Glutamatergic neuron (in vitro differentiated cells): ENCODE data around the gene CHST9. TPM values are rescaled to one million over a fixed set of nuclear protein-coding genes. Genes with fewer than 3 reads are reported as not detected.

ENCODE experiments used
- DNase-seq: peaks from one replicate; pipeline ENCODE4 v3.0.0; 2022
- H3K27ac Mint-ChIP-seq: one replicate; pipeline ENCODE4 v1.8.0; 2020; ENCODE audit warnings: mild to moderate bottlenecking, mixed read lengths, inconsistent platforms; ENCODE audit not compliant: unreplicated experiment
- H3K27me3 Mint-ChIP-seq: one replicate; pipeline ENCODE4 v1.8.0; 2020; ENCODE audit warnings: mild to moderate bottlenecking, moderate library complexity, mixed read lengths, inconsistent platforms; ENCODE audit not compliant: unreplicated experiment
- H3K36me3 Mint-ChIP-seq: one replicate; pipeline ENCODE4 v1.8.0; 2020; ENCODE audit warnings: mild to moderate bottlenecking, mixed read lengths, inconsistent platforms; ENCODE audit not compliant: unreplicated experiment
- H3K4me1 Mint-ChIP-seq: one replicate; pipeline ENCODE4 v1.8.0; 2020; ENCODE audit warnings: mild to moderate bottlenecking, low read depth, mixed read lengths, inconsistent platforms; ENCODE audit not compliant: unreplicated experiment
- H3K4me3 Mint-ChIP-seq: one replicate; pipeline ENCODE4 v1.8.0; 2020; ENCODE audit warnings: mild to moderate bottlenecking, mixed read lengths, inconsistent platforms; ENCODE audit not compliant: unreplicated experiment
- H3K9me3 Mint-ChIP-seq: one replicate; pipeline ENCODE4 v1.8.0; 2020; ENCODE audit warnings: mild to moderate bottlenecking, moderate library complexity, mixed read lengths, inconsistent platforms; ENCODE audit not compliant: unreplicated experiment
- total RNA-seq: library from RNA; stranded (reverse); fragmentation: NEBNext Ultra II Directional; extraction: Animal tissue kit (Norgen Biotek cat#: 25700); gene quantifications from one replicate; pipeline ENCODE4 v1.2.1, GENCODE V29; 2021; ENCODE audit not compliant: unreplicated experiment
- TF ChIP-seq, protein P1 (sequence below): fragments of 200-600 bp; sonication (generic); IDR thresholded peaks from one replicate; pipeline ENCODE4 v1.5.0; 2021; ENCODE audit not compliant: partially characterized antibody, unreplicated experiment

CHST9 gene
- total RNA-seq, 1 donor from 2014 or later, result not detected

DNA sequence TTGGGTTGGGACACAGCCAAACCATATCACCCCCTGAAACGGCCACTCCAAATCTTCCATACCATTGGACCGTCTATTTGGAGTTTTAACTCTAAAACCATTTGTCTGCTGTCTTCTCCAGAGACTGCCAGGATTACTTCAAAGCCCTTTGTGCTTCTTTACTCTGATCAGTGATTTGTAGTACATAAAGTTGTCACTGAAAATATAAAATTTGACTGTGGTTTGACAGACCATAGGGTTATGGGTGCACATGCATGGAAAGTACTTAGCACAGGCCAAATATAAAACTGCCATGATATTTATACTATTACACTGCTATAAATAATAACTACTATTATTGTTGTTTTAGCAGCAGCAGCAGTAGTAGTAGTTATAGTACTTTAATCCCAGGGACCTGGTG, 265.9 kb downstream of the CHST9 start:
- Mint-ChIP-seq H3K4me1 (no peaks in the 10 kb centered on the region), H3K27ac (no peak overlapping the region)

GRCh38 chr18:26911840-26912239, 273.3 kb downstream of the CHST9 start:
- Mint-ChIP-seq H3K27ac (no peak overlapping the region), H3K4me3 (no peak overlapping the region), H3K4me1 (no peaks in the 10 kb centered on the region), H3K36me3 (no peaks in the 10 kb centered on the region), H3K9me3 (no peaks in the 10 kb centered on the region), H3K27me3 (no peaks in the 10 kb centered on the region)
- no peak for DNase-seq
- TF ChIP-seq, protein P1, sequence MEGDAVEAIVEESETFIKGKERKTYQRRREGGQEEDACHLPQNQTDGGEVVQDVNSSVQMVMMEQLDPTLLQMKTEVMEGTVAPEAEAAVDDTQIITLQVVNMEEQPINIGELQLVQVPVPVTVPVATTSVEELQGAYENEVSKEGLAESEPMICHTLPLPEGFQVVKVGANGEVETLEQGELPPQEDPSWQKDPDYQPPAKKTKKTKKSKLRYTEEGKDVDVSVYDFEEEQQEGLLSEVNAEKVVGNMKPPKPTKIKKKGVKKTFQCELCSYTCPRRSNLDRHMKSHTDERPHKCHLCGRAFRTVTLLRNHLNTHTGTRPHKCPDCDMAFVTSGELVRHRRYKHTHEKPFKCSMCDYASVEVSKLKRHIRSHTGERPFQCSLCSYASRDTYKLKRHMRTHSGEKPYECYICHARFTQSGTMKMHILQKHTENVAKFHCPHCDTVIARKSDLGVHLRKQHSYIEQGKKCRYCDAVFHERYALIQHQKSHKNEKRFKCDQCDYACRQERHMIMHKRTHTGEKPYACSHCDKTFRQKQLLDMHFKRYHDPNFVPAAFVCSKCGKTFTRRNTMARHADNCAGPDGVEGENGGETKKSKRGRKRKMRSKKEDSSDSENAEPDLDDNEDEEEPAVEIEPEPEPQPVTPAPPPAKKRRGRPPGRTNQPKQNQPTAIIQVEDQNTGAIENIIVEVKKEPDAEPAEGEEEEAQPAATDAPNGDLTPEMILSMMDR, result no peak

More for the DNA sequence above, 265.9 kb downstream of the CHST9 start:
- TF ChIP-seq, protein P1, result no peak
- H3K4me3 Mint-ChIP-seq, result no peak overlapping the region
- H3K9me3 Mint-ChIP-seq, result no peaks in the 10 kb centered on the region
- no peak for DNase-seq
- H3K27me3 Mint-ChIP-seq, result no peaks in the 10 kb centered on the region
- no peaks in the 10 kb centered on the region for H3K36me3 Mint-ChIP-seq

GRCh38 chr18:26909599-26910290, 275.4 kb downstream of the CHST9 start:
- TF ChIP-seq, protein P1, result no peak
- DNase-seq, result no peak
- no peaks in the 10 kb centered on the region for H3K27me3 Mint-ChIP-seq
- no peak overlapping the region for H3K4me3 Mint-ChIP-seq
- no peak overlapping the region for H3K27ac Mint-ChIP-seq
- no peaks in the 10 kb centered on the region for H3K9me3 Mint-ChIP-seq
- no peaks in the 10 kb centered on the region for H3K4me1 Mint-ChIP-seq
- no peaks in the 10 kb centered on the region for H3K36me3 Mint-ChIP-seq

DNA sequence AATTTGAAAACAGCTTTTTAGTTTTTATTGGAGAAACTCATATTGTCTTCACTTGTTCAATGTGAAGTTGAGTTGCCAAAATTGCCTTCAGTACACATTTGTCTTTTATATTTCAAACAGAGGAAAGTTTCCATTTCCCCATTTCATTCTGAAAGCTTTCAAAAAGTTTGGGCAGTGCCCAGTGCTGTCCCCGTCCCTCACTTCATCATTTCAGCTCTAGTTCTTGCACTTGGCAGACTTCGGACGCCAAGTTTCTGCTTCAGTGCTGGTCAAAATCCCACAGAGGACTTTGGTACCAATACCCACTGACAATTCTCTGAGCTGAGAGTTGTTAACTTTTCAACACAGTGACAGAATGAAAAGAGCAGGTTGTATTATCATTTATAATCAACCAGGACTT, 276.2 kb downstream of the CHST9 start:
- Mint-ChIP-seq H3K27me3 (no peaks in the 10 kb centered on the region), H3K4me3 (no peak overlapping the region), H3K36me3 (peaks cover 7% of the 10 kb centered on the region), H3K9me3 (no peaks in the 10 kb centered on the region), H3K27ac (no peak overlapping the region), H3K4me1 (no peaks in the 10 kb centered on the region)
- no peak for DNase-seq
- TF ChIP-seq, protein P1, result no peak

DNA sequence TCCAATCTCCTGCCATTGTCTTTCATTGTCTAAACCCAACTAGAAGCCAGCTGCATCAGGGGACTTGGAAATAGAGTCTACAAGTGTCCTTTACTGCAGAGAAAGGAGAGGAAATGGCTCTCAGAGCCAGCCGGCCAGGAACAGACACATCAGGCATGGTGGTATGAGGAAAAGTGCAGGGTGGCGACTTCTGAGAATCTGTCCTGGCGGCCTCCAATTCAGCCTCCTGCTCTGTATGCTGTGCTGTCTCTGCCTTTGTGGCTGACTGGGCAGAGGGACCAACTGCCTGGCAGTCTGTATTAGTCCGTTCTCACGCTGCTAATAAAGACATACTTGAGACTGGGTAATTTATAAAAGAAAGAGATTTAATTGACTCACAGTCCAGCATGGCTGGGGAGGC, 282.8 kb downstream of the CHST9 start:
- TF ChIP-seq, protein P1, result no peak
- H3K27me3 Mint-ChIP-seq, result no peaks in the 10 kb centered on the region
- peaks cover 19% of the 10 kb centered on the region for H3K36me3 Mint-ChIP-seq
- peaks cover 7% of the 10 kb centered on the region for H3K9me3 Mint-ChIP-seq
- DNase-seq, result no peak
- no peak overlapping the region for H3K27ac Mint-ChIP-seq
- H3K4me1 Mint-ChIP-seq, result no peaks in the 10 kb centered on the region
- H3K4me3 Mint-ChIP-seq, result no peak overlapping the region
